K562 (cell line): ENCODE data around the gene PPM1H. TPM values are rescaled to one million over a fixed set of nuclear protein-coding genes. Genes with fewer than 3 reads are reported as not detected.

Experiments
- ATAC-seq: fragments of 200-7000 bp; cut with Tn5 transposase; 3 replicates; pipeline ENCODE4 v1.9.1; 2020; ENCODE audit warnings: moderate library complexity
- BruUV-seq: library from RNA; stranded (reverse); fragments of 400-500 nt; replicated peaks from 2 replicates; lab custom pipeline; 2021; lab: Mats Ljungman, UMichigan
- CTCF ChIA-PET: fragments of 300-600 bp; formaldehyde crosslinking; extraction: SDS; loops from one replicate; lab custom pipeline; 2021; ENCODE audit warnings: low intra/inter-chr PET ratio; lab: Yijun Ruan, JAX
- POLR2A ChIA-PET: fragments of 300-600, 350-650 bp; sonication (Branson Sonifier 250); formaldehyde crosslinking; extraction: SDS; loops from one replicate; lab custom pipeline; 2021; ENCODE audit warnings: antibody characterized with exemption, inconsistent platforms; lab: Yijun Ruan, JAX
- DNase-seq, 4 experiments: peaks; one replicate each; pipeline versions ENCODE4 v3.0.0 to v3.0.0-alpha.2; 2011 to 2018; ENCODE audit warnings: low spot score in 3 of 4, mixed read lengths in 3 of 4; ENCODE audit errors: extremely low read depth in 1 of 4
- FAIRE-seq: peaks from 2 replicates; lab custom pipeline; 2011; peaks lifted over from hg19 to GRCh38; lab: Jason Lieb, UNC
- H2AFZ ChIP-seq: 2 replicates; pipeline ENCODE4 v1.6.0; 2011; ENCODE audit warnings: low read depth, low read length, control low read depth, inconsistent platforms
- H3K27ac ChIP-seq: fragments of 200-600 bp; 3 replicates; pipeline ENCODE4 v1.8.0; 2011; ENCODE audit warnings: low read depth, mild to moderate bottlenecking, control low read depth, inconsistent platforms, low read length, moderate library complexity, mixed read lengths; ENCODE audit errors: extremely low read depth
- H3K27me3 ChIP-seq, 2 experiments: fragments of 300-600 bp in 1 of 2; 2 replicates in 1 of 2; 3 replicates in 1 of 2; pipeline versions ENCODE4 v1.6.0 to v1.8.0; 2011; ENCODE audit warnings: inconsistent platforms in 2 of 2, low read length in 2 of 2, mild to moderate bottlenecking in 1 of 2, mixed read lengths in 1 of 2, moderate library complexity in 1 of 2; ENCODE audit not compliant: control insufficient read depth in 2 of 2, insufficient read depth in 2 of 2
- H3K36me3 ChIP-seq: fragments of 300-600 bp; 3 replicates; pipeline ENCODE4 v1.8.0; 2011; ENCODE audit warnings: mild to moderate bottlenecking, low read length, inconsistent platforms; ENCODE audit not compliant: control insufficient read depth, insufficient read depth
- H3K4me1 ChIP-seq, 2 experiments: fragments of 200-600 bp in 1 of 2; replicated peaks in 1 of 2; 2 replicates in 1 of 2; 3 replicates in 1 of 2; pipeline versions ENCODE4 v1.5.1 to v1.8.0; 2011; ENCODE audit warnings: inconsistent platforms in 2 of 2, low read length in 2 of 2, mild to moderate bottlenecking in 1 of 2, mixed read lengths in 1 of 2, moderate library complexity in 1 of 2; ENCODE audit not compliant: control insufficient read depth in 2 of 2, insufficient read depth in 2 of 2
- H3K4me2 ChIP-seq: 2 replicates; pipeline ENCODE4 v1.6.1; 2011; ENCODE audit warnings: low read length, control low read depth, inconsistent platforms, mixed read lengths; ENCODE audit not compliant: insufficient read depth
- H3K4me3 ChIP-seq: fragments of 200-600 bp; sonication (generic), shearing (Covaris generic); 2 replicates; pipeline ENCODE4 v1.5.1; 2016; ENCODE audit warnings: control low read depth, inconsistent platforms
- H3K79me2 ChIP-seq: fragments of 200-600 bp; 3 replicates; pipeline ENCODE4 v1.8.0; 2011; ENCODE audit warnings: low read length, inconsistent platforms; ENCODE audit not compliant: control insufficient read depth, insufficient read depth
- H3K9ac ChIP-seq, 2 experiments: 2 replicates each; pipeline versions ENCODE4 v1.6.0 to v1.6.1; 2011; ENCODE audit warnings: low read depth in 2 of 2, low read length in 2 of 2, control low read depth in 1 of 2, inconsistent platforms in 1 of 2, mild to moderate bottlenecking in 1 of 2, mixed read lengths in 1 of 2; ENCODE audit not compliant: insufficient read depth in 1 of 2
- H3K9me1 ChIP-seq: one replicate; pipeline ENCODE4 v1.6.0; 2011; ENCODE audit warnings: inconsistent platforms, mild to moderate bottlenecking, low read length, moderate library complexity; ENCODE audit not compliant: control insufficient read depth, insufficient read depth
- H3K9me3 ChIP-seq: replicated peaks from 2 replicates; pipeline ENCODE4 v1.5.1; 2011; ENCODE audit warnings: low read depth, low read length, inconsistent platforms; ENCODE audit not compliant: control insufficient read depth, insufficient read depth
- H4K20me1 ChIP-seq: replicated peaks from 2 replicates; pipeline ENCODE4 v1.6.1; 2011; ENCODE audit warnings: low read length, inconsistent platforms, mixed read lengths; ENCODE audit not compliant: control insufficient read depth, insufficient read depth
- MECOM ChIP-seq: fragments of 250-450 bp; sonication (Bioruptor Pico); IDR thresholded peaks from 2 replicates; pipeline ENCODE4 v1.8.0; 2022; ENCODE audit warnings: inconsistent platforms
- ZNF717 ChIP-seq: fragments of 250-450 bp; sonication (Bioruptor Pico); IDR thresholded peaks from 2 replicates; pipeline ENCODE4 v1.5.0; 2021
- WGBS: fragments of 100-300 bp; shearing (Covaris generic); methylation state at CpG from one replicate; pipeline ENCODE4 v1.1.6; 2016; ENCODE audit warnings: low coverage, mixed read lengths; ENCODE audit not compliant: insufficient coverage; ENCODE audit errors: missing lambda C conversion rate; 5-methylcytosine and 5-hydroxymethylcytosine counted together
- in situ Hi-C: fragments of 300-500 bp; cut with MboI; formaldehyde crosslinking; loops from 4 replicates; pipeline ENCODE4 v1.15.0; 2018; ENCODE audit warnings: inconsistent platforms, mixed read lengths
- intact Hi-C: fragments of 100-400 bp; cut with micrococcal nuclease; formaldehyde crosslinking; loops from 2 replicates; pipeline ENCODE4 v1.14.2; 2022
- polyA plus RNA-seq, 8 experiments: library from polyadenylated mRNA; depleted of rRNA in 4 of 8; stranded (reverse) in 5 of 8; unstranded in 3 of 8; fragments of >200 nt; fragmentation: Nextera tagmentation in 2 of 8; fragmentation: Illumina TruSeq in 1 of 8; extraction: Ambion mirVana in 2 of 8; extraction: Trizol in 1 of 8; gene quantifications; 2 replicates each; pipeline versions ENCODE4 v1.2.1 to v1.2.3, GENCODE V29; 2011 to 2014; ENCODE audit warnings: inconsistent platforms in 1 of 8, missing spikeins in 1 of 8
- total RNA-seq, 7 experiments: library from RNA; depleted of rRNA in 6 of 7; stranded (reverse); fragments of >200 nt in 6 of 7; fragmentation: Illumina TruSeq in 2 of 7; extraction: Trizol in 2 of 7; gene quantifications; 2 replicates each; pipeline versions ENCODE4 v1.2.1 to v1.2.3, GENCODE V29; 2011 to 2021; ENCODE audit warnings: low replicate concordance in 1 of 7
- TF ChIP-seq, protein P1 (sequence below): fragments of 250-450 bp; sonication (Bioruptor Pico); IDR thresholded peaks from 2 replicates; pipeline ENCODE4 v1.8.0; 2022; ENCODE audit warnings: inconsistent platforms

PPM1H gene
- total and polyA plus RNA-seq, 9 of the 15 experiments (the other 6 are each of a cell fraction or from before 2014, with no cell fraction given): 5.3 to 29.3 (median 11.3) TPM

DNA sequence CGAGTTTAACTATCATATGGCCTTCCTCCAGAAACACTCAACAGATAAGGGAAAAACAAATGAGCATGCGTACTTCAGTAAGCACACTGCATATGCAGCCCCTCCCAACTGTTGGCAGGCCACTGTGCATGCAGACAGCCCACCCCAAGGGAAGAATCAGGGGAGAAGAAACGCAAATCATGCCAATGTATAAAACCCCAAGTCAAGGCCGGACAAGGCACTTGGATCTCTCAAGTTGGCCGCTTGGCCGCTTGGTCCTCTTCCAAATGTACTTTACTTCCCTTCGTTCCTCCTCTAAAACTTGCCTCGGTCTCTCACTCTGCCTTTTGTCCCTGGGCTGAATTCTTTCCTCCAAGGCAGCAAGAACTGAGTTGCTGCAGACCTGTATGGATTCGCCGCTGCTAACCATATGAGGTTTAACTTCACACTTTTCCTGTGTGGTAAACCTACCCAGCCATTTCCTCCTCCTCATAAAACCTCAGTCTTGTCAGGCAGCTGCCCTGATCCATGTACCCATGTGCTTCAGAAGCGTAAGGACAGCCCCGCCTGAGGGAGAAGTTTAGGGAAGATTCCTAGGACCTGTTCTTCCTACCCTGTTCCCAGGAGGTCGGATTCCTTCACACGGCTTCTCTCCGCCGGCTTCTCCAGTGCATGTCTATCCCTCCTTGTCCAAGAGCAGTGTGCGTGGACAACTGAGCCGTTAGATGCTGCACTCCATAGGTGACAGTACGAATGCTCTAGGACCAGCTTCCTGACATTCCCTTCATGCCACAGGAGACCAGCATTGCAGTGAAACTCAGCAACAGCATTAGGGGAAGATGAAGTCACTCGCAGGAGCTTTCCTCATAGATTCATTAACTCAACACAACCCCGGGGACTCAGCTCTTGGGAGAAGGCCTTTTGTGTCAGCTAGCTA, 280.4 kb downstream of the PPM1H start:
- no peak overlapping the region for H2AFZ ChIP-seq
- no peaks in the 10 kb centered on the region for H3K9me1 ChIP-seq
- no peak overlapping the region for H3K4me3 ChIP-seq
- no peak overlapping the region for H3K9ac ChIP-seq
- H3K27me3 ChIP-seq: no peaks in the 10 kb centered on the region
- H4K20me1 ChIP-seq: no peaks in the 10 kb centered on the region
- H3K36me3 ChIP-seq: no peaks in the 10 kb centered on the region; the same call in 2 of the 3 replicates
- H3K79me2 ChIP-seq: no peaks in the 10 kb centered on the region
- ATAC-seq: no peak; the same call in 2 of the 3 replicates
- in situ Hi-C loops: no loop called here
- FAIRE-seq: no peak
- TF ChIP-seq, protein P1, sequence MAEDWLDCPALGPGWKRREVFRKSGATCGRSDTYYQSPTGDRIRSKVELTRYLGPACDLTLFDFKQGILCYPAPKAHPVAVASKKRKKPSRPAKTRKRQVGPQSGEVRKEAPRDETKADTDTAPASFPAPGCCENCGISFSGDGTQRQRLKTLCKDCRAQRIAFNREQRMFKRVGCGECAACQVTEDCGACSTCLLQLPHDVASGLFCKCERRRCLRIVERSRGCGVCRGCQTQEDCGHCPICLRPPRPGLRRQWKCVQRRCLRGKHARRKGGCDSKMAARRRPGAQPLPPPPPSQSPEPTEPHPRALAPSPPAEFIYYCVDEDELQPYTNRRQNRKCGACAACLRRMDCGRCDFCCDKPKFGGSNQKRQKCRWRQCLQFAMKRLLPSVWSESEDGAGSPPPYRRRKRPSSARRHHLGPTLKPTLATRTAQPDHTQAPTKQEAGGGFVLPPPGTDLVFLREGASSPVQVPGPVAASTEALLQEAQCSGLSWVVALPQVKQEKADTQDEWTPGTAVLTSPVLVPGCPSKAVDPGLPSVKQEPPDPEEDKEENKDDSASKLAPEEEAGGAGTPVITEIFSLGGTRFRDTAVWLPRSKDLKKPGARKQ: no peak
- no peak for TF ChIP-seq MECOM
- no peak for TF ChIP-seq ZNF717 (CRISPR knock-in tag)
- BruUV-seq: no TSS peak
- WGBS: 68% methylated on average over 21 of the region's 21 CpGs
- no peak overlapping the region for H3K4me2 ChIP-seq
- intact Hi-C loops: no loop called here
- ChIA-PET POLR2A (interaction anchor here (0.7 kb wide), 1 partner anchor 56 kb away, joined by 4 read pairs; no protein-coding TSS in a partner anchor), CTCF (no interaction called here)
- DNase-seq: no peak
- no peaks in the 10 kb centered on the region; a peak in 1 of 5 replicates for H3K4me1 ChIP-seq
- H3K27ac ChIP-seq: no peak overlapping the region
- no peaks in the 10 kb centered on the region for H3K9me3 ChIP-seq
